ENCODE data around the gene AP5S1. TPM values are rescaled to one million over a fixed set of nuclear protein-coding genes. Genes with fewer than 3 reads are reported as not detected.

AP5S1 gene
- total RNA-seq, 2 donors from 2014 or later: 4.9 to 5.3 TPM

DNA sequence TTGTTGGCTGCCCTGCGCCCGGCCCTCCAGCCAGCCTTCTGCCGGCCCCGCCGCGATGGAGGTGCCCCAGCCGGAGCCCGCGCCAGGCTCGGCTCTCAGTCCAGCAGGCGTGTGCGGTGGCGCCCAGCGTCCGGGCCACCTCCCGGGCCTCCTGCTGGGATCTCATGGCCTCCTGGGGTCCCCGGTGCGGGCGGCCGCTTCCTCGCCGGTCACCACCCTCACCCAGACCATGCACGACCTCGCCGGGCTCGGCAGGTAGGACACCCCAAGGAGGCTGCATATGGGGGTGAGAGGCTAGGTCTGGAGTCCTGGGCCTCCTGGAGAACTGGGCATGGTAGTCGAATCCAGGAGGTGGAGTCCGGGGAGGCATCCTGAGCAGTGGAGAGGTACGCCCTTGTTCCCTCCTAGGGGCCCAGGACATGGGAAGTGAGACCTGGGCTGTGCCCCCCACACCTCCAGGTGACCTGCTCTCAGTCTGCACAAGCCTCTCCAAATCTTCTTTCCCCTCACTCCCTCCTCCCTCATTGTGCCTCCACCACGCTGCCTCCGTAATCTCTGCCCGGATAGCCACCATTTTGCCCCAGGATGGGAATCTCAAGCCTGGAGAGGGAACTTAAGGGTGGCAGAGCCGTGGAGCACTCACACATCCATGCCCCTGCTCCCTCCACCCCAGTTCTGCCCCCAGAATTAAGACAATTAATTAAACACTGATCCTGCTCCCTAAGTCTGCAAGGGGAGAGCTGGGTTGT, 23.7 kb upstream of the AP5S1 start:
- Histone ChIP-seq H3K27me3 (no peaks in the 10 kb centered on the region), H3K4me1 (peaks cover 21% of the 10 kb centered on the region), H3K36me3 (replicated peaks in 1 of 2; ENCODE audit: insufficient read depth in 1 of 2, low read depth in 2 of 2) (no peaks in the 10 kb centered on the region), H3K9me3 (no peaks in the 10 kb centered on the region), H3K4me3 (peak overlapping the region; percentile 14 to 77), H3K27ac (peak overlapping the region in 3 of 4 donors; percentile 88 to 92 (median 90))
- TF ChIP-seq, protein P1, sequence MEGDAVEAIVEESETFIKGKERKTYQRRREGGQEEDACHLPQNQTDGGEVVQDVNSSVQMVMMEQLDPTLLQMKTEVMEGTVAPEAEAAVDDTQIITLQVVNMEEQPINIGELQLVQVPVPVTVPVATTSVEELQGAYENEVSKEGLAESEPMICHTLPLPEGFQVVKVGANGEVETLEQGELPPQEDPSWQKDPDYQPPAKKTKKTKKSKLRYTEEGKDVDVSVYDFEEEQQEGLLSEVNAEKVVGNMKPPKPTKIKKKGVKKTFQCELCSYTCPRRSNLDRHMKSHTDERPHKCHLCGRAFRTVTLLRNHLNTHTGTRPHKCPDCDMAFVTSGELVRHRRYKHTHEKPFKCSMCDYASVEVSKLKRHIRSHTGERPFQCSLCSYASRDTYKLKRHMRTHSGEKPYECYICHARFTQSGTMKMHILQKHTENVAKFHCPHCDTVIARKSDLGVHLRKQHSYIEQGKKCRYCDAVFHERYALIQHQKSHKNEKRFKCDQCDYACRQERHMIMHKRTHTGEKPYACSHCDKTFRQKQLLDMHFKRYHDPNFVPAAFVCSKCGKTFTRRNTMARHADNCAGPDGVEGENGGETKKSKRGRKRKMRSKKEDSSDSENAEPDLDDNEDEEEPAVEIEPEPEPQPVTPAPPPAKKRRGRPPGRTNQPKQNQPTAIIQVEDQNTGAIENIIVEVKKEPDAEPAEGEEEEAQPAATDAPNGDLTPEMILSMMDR (IDR thresholded peaks at IDR 0.05): no peak
- TF ChIP-seq POLR2A (IDR thresholded peaks at IDR 0.05): no peak
- intact Hi-C loops (cut with DNase I): no loop called here
- WGBS, 2 donors: 15 to 68% methylated on average over 4 to 31 of the region's 33 CpGs
- DNase-seq: no peak
- no peak for ATAC-seq

DNA sequence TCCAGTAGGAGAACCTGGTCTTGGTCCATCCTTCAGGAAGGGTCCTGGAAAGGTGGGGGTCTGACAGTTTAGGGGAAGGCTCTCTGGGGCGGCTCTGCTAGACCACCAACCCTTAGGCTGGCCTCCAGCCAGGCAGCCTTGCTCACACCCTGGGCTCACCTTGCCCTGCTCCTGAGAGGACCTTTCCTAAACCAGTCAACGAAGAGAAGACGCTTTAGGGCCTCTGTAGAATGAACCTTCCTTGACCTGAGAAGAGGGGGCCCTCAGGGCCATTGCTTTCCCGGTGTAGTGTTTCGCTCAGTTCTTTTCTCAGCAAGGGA, 23.2 kb upstream of the AP5S1 start:
- H3K4me1 ChIP-seq: peaks cover 21% of the 10 kb centered on the region
- TF ChIP-seq, protein P1 (IDR thresholded peaks at IDR 0.05): no peak
- TF ChIP-seq POLR2A (IDR thresholded peaks at IDR 0.05): no peak
- no peak for DNase-seq
- intact Hi-C loops (cut with DNase I): no loop called here
- ATAC-seq: no peak
- WGBS, 2 donors: 90 to 93% methylated on average over 5 of the region's 5 CpGs
- H3K36me3 ChIP-seq (replicated peaks in 1 of 2; ENCODE audit: insufficient read depth in 1 of 2, low read depth in 2 of 2): no peaks in the 10 kb centered on the region
- no peaks in the 10 kb centered on the region for H3K27me3 ChIP-seq
- no peaks in the 10 kb centered on the region for H3K9me3 ChIP-seq
- H3K27ac ChIP-seq: no peak overlapping the region
- H3K4me3 ChIP-seq: no peak overlapping the region

GRCh38 chr20:3797592-3798372, 22.6 kb upstream of the AP5S1 start:
- DNase-seq: no peak

DNA sequence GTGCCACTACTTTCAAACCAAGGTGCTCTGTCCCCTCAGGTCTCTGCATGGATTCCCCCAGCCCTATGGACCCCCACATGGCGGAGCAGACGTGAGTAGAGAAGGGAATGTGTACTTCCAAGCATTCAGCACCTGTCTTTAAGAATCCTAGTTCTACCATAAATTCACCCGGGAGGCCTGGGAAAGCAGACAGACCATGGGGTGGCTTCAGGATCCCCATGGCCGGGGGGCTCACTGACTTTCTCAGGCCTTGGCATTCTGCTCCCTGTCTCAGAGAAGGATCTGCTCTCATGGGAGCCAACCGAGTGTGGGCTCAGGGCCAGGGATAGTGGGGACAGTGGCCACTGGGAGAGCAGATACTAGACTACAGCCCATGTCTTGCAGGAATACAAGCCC, 22.0 kb upstream of the AP5S1 start:
- DNase-seq (no peak), ATAC-seq (no peak)
- H3K36me3 ChIP-seq (replicated peaks in 1 of 2; ENCODE audit: insufficient read depth in 1 of 2, low read depth in 2 of 2): no peaks in the 10 kb centered on the region
- H3K4me1 ChIP-seq: peaks cover 28% of the 10 kb centered on the region
- no peak for TF ChIP-seq POLR2A (IDR thresholded peaks at IDR 0.05)
- TF ChIP-seq, protein P1 (IDR thresholded peaks at IDR 0.05): no peak
- intact Hi-C loops (cut with DNase I): no loop called here
- 71 to 86% methylated on average over 3 to 5 of the region's 5 CpGs for WGBS, 2 donors
- H3K27me3 ChIP-seq: no peaks in the 10 kb centered on the region
- no peaks in the 10 kb centered on the region for H3K9me3 ChIP-seq
- H3K4me3 ChIP-seq: no peak overlapping the region
- no peak overlapping the region for H3K27ac ChIP-seq

More at GRCh38 chr20:3797592-3798372, 22.6 kb upstream of the AP5S1 start:
- H3K27ac ChIP-seq: no peak overlapping the region
- H3K4me3 ChIP-seq: no peak overlapping the region
- H3K4me1 ChIP-seq: peaks cover 26% of the 10 kb centered on the region
- WGBS, 2 donors: 82 to 87% methylated on average over 19 of the region's 19 CpGs
- intact Hi-C loops (cut with DNase I): no loop called here
- no peak for ATAC-seq
- no peaks in the 10 kb centered on the region for H3K36me3 ChIP-seq (replicated peaks in 1 of 2; ENCODE audit: insufficient read depth in 1 of 2, low read depth in 2 of 2)
- H3K9me3 ChIP-seq: no peaks in the 10 kb centered on the region
- TF ChIP-seq, protein P1 (IDR thresholded peaks at IDR 0.05): no peak
- no peak for TF ChIP-seq POLR2A (IDR thresholded peaks at IDR 0.05)
- H3K27me3 ChIP-seq: no peaks in the 10 kb centered on the region

Measured in body of pancreas (tissue), 4 donors.